Mucosa of stomach (tissue), 1 donor: ENCODE results near the gene C1orf167.

Source experiments
- H3K27me3 ChIP-seq: one replicate; pipeline ENCODE4 v1.7.0; 2013; ENCODE audit warnings: mild to moderate bottlenecking, low read length; ENCODE audit not compliant: control insufficient read depth, insufficient read depth
- H3K36me3 ChIP-seq: one replicate; pipeline ENCODE4 v1.7.0; 2013; ENCODE audit warnings: low read length; ENCODE audit not compliant: control insufficient read depth, insufficient read depth
- H3K4me1 ChIP-seq: one replicate; pipeline ENCODE4 v1.7.0; 2013; ENCODE audit warnings: mild to moderate bottlenecking, low read length; ENCODE audit not compliant: control insufficient read depth, insufficient read depth
- H3K4me3 ChIP-seq: one replicate; pipeline ENCODE4 v1.7.0; 2013; ENCODE audit warnings: low read length
- H3K9ac ChIP-seq: one replicate; pipeline ENCODE4 v1.7.0; 2013; ENCODE audit warnings: mild to moderate bottlenecking, low read length, moderate library complexity
- H3K9me3 ChIP-seq: one replicate; pipeline ENCODE4 v1.7.0; 2013; ENCODE audit warnings: mild to moderate bottlenecking, low read length, moderate library complexity; ENCODE audit not compliant: control insufficient read depth
- donor health status: Pancreatic carcinoma.

C1orf167 gene, protein sequence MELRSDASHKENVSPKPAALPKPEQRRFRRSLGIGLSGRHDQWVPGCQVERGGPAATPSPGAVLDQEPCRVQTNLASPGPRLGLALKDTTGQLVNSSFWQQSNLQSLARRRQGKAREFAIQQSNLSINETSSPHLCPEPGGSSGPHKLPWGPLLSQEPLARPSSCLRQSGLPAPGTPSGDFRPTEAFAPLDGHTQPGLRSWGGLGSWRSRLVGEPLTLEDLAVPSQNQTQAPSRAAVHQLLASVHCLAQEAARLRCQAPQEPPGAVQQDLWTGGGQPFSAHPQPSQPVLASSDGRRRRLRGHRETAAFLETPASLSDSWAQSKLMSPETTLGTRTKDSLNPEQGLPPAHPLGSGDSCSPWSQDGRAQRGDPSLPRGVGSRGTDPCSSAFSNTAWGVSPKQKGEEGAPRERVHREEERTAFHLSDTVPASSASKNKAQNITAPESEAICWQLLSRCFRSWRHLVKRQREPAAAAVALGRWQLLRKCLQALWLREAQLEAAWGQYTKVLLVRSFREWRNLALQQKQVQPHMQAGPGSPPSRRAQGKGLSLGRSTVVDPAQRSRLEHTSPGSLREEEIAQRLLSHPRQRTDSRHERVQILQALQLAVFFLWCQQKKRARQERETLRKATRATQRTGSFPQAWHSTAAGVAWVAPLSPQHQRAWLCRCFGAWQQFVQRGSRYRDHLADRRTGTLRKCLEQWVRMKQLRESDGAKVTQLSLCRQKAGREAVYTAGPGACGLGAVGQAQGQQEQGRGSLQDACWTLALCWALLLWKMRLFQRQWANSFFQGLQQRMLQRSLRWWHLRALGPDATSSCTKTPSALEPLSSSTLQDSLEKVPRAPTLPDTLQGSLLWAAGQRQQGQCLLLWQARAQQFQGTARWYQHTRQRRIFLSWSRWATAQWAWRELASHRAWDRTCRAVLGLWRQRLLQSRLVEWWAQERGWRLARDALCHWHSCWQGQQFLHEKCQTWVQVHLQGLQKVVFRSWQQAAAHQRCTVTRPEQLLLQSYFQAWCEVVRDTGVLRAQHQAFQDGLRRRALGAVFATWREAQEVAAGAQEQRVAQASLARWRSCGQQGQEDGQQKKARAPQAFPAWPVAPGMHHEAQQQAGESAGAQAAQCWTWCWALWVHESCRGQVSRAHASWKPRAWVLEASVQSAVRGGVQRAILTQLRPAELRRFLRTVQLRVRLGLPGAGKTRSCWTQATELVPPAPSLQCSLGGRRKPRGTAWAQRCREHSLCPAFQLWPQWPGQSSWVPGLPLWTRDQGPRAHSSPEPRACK (N-terminal part only)

DNA sequence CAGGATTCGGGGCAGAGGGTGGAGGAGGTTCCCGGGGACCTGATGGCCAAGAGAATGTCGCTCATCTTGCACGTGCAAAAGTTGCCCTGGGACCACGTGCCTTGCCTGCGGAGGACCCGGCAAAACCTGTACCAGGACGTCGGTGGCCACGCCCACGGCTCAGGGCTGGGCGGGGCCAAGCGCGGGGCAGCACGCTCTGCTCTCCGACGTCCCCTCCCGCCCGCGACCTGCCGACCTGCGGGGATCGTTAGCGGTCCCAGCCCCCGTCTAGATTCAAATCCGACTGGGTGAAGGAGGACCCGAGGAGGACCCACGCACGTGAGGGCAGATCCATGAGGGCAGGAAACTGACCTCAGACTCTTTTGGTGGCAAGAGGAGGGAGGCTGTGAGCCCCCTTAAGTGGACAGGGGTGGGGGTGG, at the start of gene C1orf167:
TSS of gene C1orf167 (plus strand) at position 206 of the 419 bp plus-strand sequence. CDS start 2,208 bp downstream, outside the sequence.
- H3K9ac ChIP-seq = no peak within 1 kb of the TSS
- peaks cover 4% of the 10 kb centered on the region for H3K4me1 ChIP-seq
- H3K27me3 ChIP-seq = peaks cover 23% of the 10 kb centered on the region
- no peaks in the 10 kb centered on the region for H3K9me3 ChIP-seq
- no peak within 1 kb of the TSS for H3K4me3 ChIP-seq
- H3K36me3 ChIP-seq = no peaks in the 10 kb centered on the region

DNA sequence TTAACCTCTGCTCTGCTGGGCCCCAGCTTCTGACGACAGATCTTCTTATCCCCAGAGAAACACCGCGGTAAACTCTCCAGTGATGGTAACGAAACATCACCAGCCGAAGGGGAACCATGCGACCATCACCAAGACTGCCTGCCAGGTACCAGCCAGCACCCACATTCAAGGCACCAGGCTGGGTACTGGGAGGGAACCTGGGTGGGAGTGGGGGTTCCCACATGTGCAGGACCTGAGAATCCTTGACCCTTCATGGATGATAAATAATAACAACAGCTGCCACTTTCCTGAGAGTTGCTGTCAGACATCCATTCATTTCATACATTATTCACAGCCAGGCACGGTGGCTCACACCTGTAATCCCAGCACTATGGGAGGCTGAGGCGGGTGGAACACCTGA, 49.7 kb upstream of the C1orf167 start:
- H3K4me1 ChIP-seq = peaks cover 8% of the 10 kb centered on the region
- no peaks in the 10 kb centered on the region for H3K36me3 ChIP-seq
- peaks cover 11% of the 10 kb centered on the region for H3K27me3 ChIP-seq
- H3K9ac ChIP-seq = no peak overlapping the region
- no peak overlapping the region for H3K4me3 ChIP-seq
- H3K9me3 ChIP-seq = no peaks in the 10 kb centered on the region

DNA sequence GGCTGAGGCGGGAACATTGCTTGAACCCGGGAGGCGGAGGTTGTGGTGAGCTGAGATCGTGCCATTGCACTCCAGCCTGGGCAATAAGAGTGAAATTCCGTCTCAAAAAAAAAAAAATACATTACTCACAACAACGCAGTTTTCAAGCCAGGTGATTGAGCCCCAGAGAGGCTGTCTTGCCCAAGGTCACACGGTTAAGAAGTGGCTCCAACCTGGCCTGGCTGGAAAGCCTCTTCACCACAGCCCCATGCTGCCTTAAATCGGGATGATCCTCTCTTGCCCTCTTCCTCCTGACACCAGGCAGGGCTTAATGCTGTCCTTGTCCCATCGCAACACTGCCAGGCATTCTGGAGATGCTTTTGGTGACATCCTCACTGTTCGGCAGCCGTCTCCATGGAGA, 48.9 kb upstream of the C1orf167 start:
- Histone ChIP-seq H3K36me3 (no peaks in the 10 kb centered on the region), H3K4me3 (no peak overlapping the region), H3K9me3 (no peaks in the 10 kb centered on the region), H3K9ac (no peak overlapping the region), H3K4me1 (peaks cover under 1% of the 10 kb centered on the region), H3K27me3 (peaks cover 11% of the 10 kb centered on the region)

DNA sequence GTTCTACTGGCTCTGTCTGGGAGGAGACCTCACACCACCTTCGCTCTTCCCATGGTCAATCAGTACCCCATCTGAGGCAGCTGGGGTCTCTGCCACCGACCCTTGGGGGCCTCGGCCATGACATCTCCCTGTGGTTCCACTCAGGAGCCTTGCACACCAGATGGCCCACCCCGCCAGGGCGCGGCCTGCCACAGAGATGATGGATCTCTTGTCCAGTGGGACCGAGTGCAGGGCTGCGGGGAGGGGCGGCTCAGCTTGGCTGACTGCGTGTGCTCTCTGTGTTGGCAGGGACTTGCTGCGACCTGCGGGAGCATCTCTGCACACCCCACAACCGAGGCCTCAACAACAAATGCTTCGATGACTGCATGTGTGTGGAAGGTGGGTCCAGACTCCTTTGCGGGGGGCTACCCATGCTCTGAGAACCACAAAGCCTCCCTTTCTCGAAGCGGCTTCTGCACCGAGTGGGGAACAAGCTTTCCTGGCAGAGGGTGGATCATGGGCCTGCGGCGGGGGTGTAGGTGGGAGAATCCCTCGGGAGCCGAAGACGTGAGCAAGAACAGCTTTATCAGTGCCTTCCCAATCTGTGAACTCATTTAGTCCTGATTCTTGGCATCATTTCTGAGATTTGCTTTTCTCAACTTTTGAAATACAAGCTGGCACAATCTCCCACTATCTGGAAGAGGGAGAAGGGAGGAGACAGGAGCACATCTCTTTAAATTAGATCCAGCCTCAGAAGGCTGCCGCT, 47.0 kb upstream of the C1orf167 start:
- Histone ChIP-seq H3K4me3 (no peak overlapping the region), H3K27me3 (peaks cover 11% of the 10 kb centered on the region)

DNA sequence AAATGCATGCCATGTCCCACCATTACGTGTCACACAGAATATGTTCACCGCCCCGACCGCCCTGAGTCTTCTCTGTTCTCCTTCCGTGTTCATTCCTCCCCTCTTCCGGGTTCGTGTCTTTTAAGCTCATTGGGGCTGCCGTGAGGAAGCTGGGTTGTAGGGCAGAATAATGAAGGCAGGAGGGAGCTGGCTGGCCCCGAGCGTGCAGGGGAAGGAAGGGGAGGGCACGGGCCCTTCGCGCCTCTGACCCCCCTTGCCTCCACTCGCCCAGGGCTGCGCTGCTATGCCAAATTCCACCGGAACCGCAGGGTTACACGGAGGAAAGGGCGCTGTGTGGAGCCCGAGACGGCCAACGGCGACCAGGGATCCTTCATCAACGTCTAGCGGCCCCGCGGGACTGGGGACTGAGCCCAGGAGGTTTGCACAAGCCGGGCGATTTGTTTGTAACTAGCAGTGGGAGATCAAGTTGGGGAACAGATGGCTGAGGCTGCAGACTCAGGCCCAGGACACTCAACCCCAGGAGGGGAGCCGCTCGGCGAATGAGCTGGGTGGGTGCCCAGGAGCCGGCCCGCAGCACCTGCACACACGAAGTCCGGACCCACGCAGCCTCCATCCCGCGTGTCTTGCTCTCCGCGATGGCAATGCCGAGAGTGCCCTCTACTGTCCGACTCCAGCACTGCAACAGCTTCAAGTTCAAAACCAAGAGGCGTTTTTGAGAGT, 42.5 kb upstream of the C1orf167 start:
- H3K9ac ChIP-seq = peak overlapping the region; percentile 67
- H3K4me3 ChIP-seq = peak overlapping the region; percentile 42

More for the DNA sequence above, 47.0 kb upstream of the C1orf167 start:
- peaks cover 9% of the 10 kb centered on the region for H3K4me1 ChIP-seq
- no peak overlapping the region for H3K9ac ChIP-seq
- no peaks in the 10 kb centered on the region for H3K9me3 ChIP-seq
- no peaks in the 10 kb centered on the region for H3K36me3 ChIP-seq

DNA sequence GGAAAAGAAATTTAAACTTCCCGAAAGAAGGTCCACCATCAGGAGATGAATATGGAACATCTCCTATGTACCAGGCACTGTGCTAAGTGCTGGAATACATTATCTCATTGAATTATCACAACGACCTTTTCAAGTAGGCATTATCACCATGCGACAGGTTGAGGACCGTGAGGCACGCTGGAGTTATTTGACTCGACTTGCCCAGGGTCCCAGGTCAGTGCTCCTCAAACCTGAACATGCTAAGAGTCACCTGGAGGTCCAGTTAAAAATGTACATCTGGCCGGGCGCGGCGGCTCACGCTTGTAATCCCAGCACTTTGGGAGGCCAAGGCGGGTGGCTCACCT, 42.0 kb upstream of the C1orf167 start:
- peak overlapping the region; percentile 42 for H3K4me3 ChIP-seq
- H3K27me3 ChIP-seq = no peaks in the 10 kb centered on the region
- no peaks in the 10 kb centered on the region for H3K9me3 ChIP-seq
- peaks cover 9% of the 10 kb centered on the region for H3K4me1 ChIP-seq
- no peak overlapping the region for H3K9ac ChIP-seq
- H3K36me3 ChIP-seq = no peaks in the 10 kb centered on the region

More for the DNA sequence above, 42.5 kb upstream of the C1orf167 start:
- Histone ChIP-seq H3K9me3 (no peaks in the 10 kb centered on the region), H3K27me3 (no peaks in the 10 kb centered on the region), H3K4me1 (peaks cover 9% of the 10 kb centered on the region), H3K36me3 (no peaks in the 10 kb centered on the region)

DNA sequence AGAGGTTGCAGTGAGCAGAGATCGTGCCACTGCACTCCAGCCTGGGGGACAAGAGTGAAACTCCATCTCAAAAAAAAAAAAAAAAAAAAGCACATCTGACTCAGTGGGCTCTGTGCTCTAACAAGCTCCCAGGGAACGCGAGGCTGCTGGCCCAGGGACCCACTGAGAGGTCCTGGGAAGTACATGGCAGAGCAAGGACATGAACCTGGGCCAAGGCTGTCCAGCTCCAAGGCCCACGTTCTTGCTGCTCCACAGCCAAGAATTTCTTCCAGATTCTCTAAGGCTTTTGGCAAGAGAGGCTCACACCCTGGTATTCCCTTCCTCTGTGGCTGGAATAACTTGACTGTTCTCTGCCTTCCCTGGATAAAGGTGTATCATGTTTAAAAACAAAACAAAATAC, 41.5 kb upstream of the C1orf167 start:
- H3K36me3 ChIP-seq = no peaks in the 10 kb centered on the region
- no peak overlapping the region for H3K4me3 ChIP-seq
- peaks cover 9% of the 10 kb centered on the region for H3K4me1 ChIP-seq
- no peak overlapping the region for H3K9ac ChIP-seq
- H3K9me3 ChIP-seq = no peaks in the 10 kb centered on the region
- H3K27me3 ChIP-seq = no peaks in the 10 kb centered on the region

DNA sequence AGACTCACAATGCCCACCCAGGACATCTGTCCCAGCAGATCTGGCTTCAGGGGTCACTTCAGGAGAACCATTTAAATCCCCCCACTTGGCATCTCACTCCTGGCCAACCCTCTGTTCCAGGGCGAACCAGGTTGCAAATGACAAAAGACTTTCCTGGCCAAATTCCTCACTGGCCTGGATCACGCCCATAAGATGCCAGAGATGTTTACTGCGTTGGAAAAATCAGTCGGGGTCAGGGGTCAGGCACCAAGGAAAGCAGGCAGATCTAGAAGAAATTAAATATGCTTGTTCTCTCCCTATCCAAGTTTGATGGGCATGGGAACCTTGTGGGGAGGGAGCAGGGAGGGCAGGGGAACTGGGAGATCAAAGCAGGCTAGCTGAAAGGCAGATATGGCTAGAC, 40.7 kb upstream of the C1orf167 start:
- Histone ChIP-seq H3K36me3 (no peaks in the 10 kb centered on the region), H3K9me3 (no peaks in the 10 kb centered on the region), H3K9ac (no peak overlapping the region), H3K4me3 (no peak overlapping the region), H3K27me3 (no peaks in the 10 kb centered on the region), H3K4me1 (peaks cover 9% of the 10 kb centered on the region)

DNA sequence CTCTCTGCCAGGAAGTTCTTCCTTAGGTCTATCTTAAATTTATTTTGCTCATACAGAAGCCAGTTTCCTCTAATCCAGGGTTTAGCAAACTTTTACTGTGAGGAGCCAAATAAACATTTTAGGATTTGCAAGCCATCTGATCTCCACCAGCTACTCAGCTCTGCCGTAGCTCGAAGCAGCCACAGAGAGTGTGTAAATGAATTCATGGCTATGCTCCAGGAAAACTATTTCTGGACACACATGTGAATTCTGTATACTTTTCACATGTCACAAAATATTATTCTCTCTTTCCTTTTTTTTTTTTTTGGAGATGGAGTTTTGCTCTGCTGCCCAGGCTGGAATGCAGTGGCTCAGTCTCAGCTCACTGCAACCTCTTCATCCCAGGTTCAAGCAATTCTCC, 39.5 kb upstream of the C1orf167 start:
- Histone ChIP-seq H3K36me3 (no peaks in the 10 kb centered on the region), H3K27me3 (no peaks in the 10 kb centered on the region), H3K9me3 (no peaks in the 10 kb centered on the region), H3K4me3 (no peak overlapping the region), H3K4me1 (peaks cover 9% of the 10 kb centered on the region), H3K9ac (no peak overlapping the region)

DNA sequence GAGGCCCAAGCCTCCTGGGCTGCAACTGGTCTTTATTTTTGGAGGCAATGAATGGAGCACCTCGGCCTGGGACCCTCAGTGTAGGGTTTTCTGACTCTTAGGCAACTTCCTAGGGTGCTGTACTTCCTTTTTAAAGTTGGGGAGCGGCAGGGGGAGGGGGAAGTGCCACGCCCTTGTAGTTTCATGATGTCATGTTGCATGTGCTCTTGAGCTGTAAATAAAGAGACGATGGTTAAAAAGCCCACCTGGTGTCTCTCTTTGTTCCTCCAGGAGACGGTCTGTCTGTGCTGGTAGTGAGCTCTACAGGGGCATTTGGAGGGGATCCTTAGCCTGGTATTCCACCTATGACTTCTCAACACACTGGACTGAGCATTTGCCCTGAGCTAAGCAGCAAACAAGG, 36.4 kb upstream of the C1orf167 start:
- Histone ChIP-seq H3K4me3 (no peak overlapping the region), H3K4me1 (peaks cover 15% of the 10 kb centered on the region), H3K9me3 (no peaks in the 10 kb centered on the region), H3K36me3 (no peaks in the 10 kb centered on the region), H3K9ac (no peak overlapping the region), H3K27me3 (no peaks in the 10 kb centered on the region)

DNA sequence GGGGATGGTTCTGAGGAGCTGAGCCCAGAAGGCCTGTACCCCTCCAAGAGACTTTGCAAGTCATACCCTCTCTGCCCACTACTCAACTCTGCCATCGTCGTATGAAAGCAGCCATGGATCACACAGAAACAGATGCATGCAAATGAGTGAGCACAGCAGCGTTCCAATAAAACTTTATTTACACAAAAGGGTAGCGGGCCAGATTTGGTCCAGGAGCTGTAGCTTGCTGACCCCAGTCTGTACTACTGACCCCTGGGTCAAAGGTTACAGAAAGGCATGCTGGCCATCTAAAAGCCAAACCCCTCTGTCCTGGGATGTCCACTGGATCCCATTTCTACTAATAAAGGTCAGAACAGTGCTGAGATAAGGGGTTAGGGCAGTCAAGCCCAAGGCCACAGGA, 34.9 kb upstream of the C1orf167 start:
- peaks cover 16% of the 10 kb centered on the region for H3K4me1 ChIP-seq
- no peak overlapping the region for H3K9ac ChIP-seq
- H3K36me3 ChIP-seq = no peaks in the 10 kb centered on the region
- H3K27me3 ChIP-seq = no peaks in the 10 kb centered on the region
- no peak overlapping the region for H3K4me3 ChIP-seq
- H3K9me3 ChIP-seq = no peaks in the 10 kb centered on the region
